Measurements from ENCODE around the gene DIPK1A. TPM values are rescaled to one million over a fixed set of nuclear protein-coding genes. Genes with fewer than 3 reads are reported as not detected.
A peak's percentile ranks its signal among the peaks of the same experiment; 100 is the strongest.

DIPK1A gene
- total and polyA plus RNA-seq, 12 donors: 0.91 to 10.2 (median 3.0) TPM

DNA sequence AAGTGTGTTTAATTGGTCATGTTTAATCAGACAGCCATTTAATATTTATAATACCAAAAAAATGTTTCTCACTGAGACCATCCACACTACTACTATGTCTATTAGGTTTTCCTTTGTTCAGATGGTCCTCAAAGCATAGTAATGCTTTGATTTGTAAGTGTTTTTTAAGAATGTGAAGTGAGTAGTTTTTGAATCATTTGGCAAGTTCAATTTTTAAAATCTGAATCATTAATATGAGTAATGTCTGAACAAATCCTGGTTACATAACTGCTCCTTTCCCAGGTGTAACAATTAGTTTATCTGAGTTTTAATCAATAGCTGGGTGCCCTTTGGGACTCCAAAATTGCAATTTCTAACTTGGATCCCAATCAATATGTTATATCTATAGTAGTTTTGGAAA, 152.9 kb downstream of the DIPK1A start:
- Histone ChIP-seq H3K9me3 (replicated peaks in 1 of 3) (no peaks in the 10 kb centered on the region), H3K27me3 (no peaks in the 10 kb centered on the region), H3K4me1 (replicated peaks in 1 of 2) (peaks cover 6 to 11% of the 10 kb centered on the region in 2 donors), H3K4me3 (no peak overlapping the region), H3K27ac (peak overlapping the region in 2 of 5 donors; percentile 34 to 70), H3K36me3 (replicated peaks in 1 of 2) (no peaks in the 10 kb centered on the region)
- intact Hi-C loops (cut with DNase I): no loop called here
- no peak for TF ChIP-seq POLR2A (IDR thresholded peaks at IDR 0.05)
- TF ChIP-seq, protein P1, sequence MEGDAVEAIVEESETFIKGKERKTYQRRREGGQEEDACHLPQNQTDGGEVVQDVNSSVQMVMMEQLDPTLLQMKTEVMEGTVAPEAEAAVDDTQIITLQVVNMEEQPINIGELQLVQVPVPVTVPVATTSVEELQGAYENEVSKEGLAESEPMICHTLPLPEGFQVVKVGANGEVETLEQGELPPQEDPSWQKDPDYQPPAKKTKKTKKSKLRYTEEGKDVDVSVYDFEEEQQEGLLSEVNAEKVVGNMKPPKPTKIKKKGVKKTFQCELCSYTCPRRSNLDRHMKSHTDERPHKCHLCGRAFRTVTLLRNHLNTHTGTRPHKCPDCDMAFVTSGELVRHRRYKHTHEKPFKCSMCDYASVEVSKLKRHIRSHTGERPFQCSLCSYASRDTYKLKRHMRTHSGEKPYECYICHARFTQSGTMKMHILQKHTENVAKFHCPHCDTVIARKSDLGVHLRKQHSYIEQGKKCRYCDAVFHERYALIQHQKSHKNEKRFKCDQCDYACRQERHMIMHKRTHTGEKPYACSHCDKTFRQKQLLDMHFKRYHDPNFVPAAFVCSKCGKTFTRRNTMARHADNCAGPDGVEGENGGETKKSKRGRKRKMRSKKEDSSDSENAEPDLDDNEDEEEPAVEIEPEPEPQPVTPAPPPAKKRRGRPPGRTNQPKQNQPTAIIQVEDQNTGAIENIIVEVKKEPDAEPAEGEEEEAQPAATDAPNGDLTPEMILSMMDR (IDR thresholded peaks at IDR 0.05): no peak
- DNase-seq: no peak

DNA sequence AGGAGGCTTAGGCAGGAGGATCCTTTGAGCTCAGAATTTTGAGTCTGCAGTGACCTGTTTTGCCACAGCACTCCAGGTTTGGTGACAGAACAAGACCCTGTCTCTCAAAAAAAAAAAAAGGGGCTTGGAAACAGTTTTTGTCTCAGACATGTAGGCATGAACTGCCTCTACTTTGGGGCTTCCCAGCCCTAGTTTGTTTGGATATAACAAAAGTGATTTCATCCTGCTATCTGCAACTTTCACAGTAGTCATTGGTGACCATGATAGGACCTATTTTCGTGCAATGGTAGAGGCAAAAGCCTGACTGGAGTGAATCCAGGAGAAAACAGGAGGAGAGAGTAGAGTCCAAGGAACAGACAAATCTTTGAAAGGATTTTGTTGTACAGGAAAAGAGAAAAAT, 156.0 kb downstream of the DIPK1A start:
- H3K36me3 ChIP-seq (replicated peaks in 1 of 2): no peaks in the 10 kb centered on the region
- intact Hi-C loops (cut with DNase I): no loop called here
- TF ChIP-seq, protein P1 (IDR thresholded peaks at IDR 0.05): no peak
- no peak for TF ChIP-seq POLR2A (IDR thresholded peaks at IDR 0.05)
- peak overlapping the region in 4 of 5 donors; percentile 52 to 84 (median 69) for H3K27ac ChIP-seq
- WGBS, 4 donors: 88 to 96% (median 92%) methylated on average over 1 of the region's 1 CpG
- no peak overlapping the region for H3K4me3 ChIP-seq
- H3K27me3 ChIP-seq: no peaks in the 10 kb centered on the region
- no peak for DNase-seq
- H3K9me3 ChIP-seq (replicated peaks in 1 of 3): no peaks in the 10 kb centered on the region
- peaks cover 6 to 11% of the 10 kb centered on the region in 2 donors for H3K4me1 ChIP-seq (replicated peaks in 1 of 2)

DNA sequence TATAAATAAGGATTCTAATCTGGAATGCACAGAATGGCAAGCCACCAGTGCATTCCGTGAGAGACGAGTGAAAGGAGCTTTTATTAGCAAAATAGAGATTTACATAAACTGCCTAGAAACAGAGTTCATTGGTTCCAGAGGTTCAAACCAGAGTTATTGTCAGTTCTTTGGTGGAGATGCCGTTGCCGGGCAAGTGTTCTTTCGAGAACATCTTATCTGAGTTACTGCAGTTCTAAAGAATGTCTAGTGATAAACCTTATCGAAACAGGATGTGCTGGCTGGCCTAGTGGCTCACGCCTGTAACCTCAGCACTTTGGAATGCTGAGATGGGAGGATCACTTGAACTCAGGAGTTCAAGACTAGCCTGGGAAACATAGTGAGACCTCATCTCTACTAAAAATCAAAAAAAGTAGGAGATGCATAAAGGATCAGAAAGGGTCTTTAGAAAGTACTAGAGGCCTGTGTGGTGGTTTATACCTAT, 156.5 kb downstream of the DIPK1A start:
- no peaks in the 10 kb centered on the region for H3K27me3 ChIP-seq
- no peak overlapping the region for H3K4me3 ChIP-seq
- H3K4me1 ChIP-seq (replicated peaks in 1 of 2): peaks cover 6 to 11% of the 10 kb centered on the region in 2 donors
- peak; percentile 74 to 97 (median 93) for DNase-seq
- TF ChIP-seq POLR2A (IDR thresholded peaks at IDR 0.05): peak in 1 of 2 donors; percentile 30
- TF ChIP-seq, protein P1 (IDR thresholded peaks at IDR 0.05): peak in 1 of 6 experiments; percentile 22
- H3K36me3 ChIP-seq (replicated peaks in 1 of 2): no peaks in the 10 kb centered on the region
- H3K9me3 ChIP-seq (replicated peaks in 1 of 3): no peaks in the 10 kb centered on the region
- peak overlapping the region in 4 of 5 donors; percentile 52 to 84 (median 69) for H3K27ac ChIP-seq
- WGBS, 4 donors: 1 to 6% (median 4%) methylated on average over 7 of the region's 7 CpGs
- intact Hi-C loops (cut with DNase I): no loop called here

DNA sequence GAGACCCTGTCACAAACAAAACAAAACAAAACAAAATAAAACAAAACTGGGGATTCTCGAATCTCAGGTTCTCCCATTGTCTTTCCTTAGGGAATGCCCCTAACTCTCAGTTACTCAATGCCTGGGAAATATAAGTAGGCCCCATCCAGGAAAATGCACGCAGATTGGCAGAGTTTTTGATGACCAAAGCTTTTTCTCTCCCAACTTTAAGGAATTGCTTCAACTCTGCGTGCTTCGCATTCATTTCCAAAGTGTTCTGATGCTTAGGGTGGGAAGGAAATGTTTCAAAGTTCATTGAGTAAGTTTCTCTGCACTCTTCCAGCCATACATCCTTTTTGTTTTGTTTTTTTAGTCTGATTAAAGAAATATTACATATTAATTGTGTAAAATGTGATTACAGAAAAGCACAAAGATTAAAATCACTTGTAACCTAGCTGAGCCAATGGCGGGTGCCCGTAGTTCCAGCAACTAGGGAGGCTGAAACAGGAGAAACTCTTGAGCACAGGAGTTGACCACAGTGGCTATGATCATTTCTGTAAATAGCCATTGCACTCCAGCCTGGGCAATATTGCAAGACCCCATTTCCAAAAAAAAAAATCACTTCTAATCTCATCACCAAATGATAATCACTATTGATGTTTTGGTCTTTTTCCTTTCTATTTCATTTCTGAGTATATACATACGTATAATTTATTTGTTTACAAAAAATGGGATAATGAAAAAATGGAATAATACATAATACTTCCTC, 157.9 kb downstream of the DIPK1A start:
- DNase-seq: no peak
- no peak for TF ChIP-seq POLR2A (IDR thresholded peaks at IDR 0.05)
- TF ChIP-seq, protein P1 (IDR thresholded peaks at IDR 0.05): no peak
- Histone ChIP-seq H3K4me1 (replicated peaks in 1 of 2) (peaks cover 6 to 11% of the 10 kb centered on the region in 2 donors), H3K27me3 (no peaks in the 10 kb centered on the region), H3K36me3 (replicated peaks in 1 of 2) (no peaks in the 10 kb centered on the region), H3K27ac (peak overlapping the region in 1 of 5 donors; percentile 6), H3K9me3 (replicated peaks in 1 of 3) (no peaks in the 10 kb centered on the region), H3K4me3 (no peak overlapping the region)
- WGBS, 4 donors: 82 to 92% (median 86%) methylated on average over 7 of the region's 7 CpGs
- intact Hi-C loops (cut with DNase I): no loop called here

Data from adrenal gland (tissue), 12 donors.